HL-60 (cell line): ENCODE data around the gene KRT74.

Experiments
- DNase-seq, 2 experiments: peaks; one replicate each; pipeline ENCODE4 v3.0.0-alpha.2; 2010 to 2020; ENCODE audit warnings: low read depth in 1 of 2, low spot score in 1 of 2
- H3K27ac ChIP-seq: fragments of 250-450 bp; sonication (Bioruptor Pico); replicated peaks from 2 replicates; pipeline ENCODE4 v1.5.1; 2020; ENCODE audit warnings: mild to moderate bottlenecking, moderate library complexity
- H3K27me3 ChIP-seq: fragments of 250-450 bp; sonication (Bioruptor Pico); 2 replicates; pipeline ENCODE4 v1.5.1; 2021; ENCODE audit warnings: mild to moderate bottlenecking, moderate library complexity; ENCODE audit not compliant: insufficient read depth, poor library complexity, severe bottlenecking
- H3K4me3 ChIP-seq: replicated peaks from 2 replicates; pipeline ENCODE4 v1.5.1; 2011; ENCODE audit warnings: mild to moderate bottlenecking, control low read depth, low read length; ENCODE audit not compliant: insufficient read depth
- CTCF ChIP-seq: IDR thresholded peaks from one replicate; pipeline ENCODE4 v1.5.1; 2011; ENCODE audit warnings: low read length, control low read depth, inconsistent platforms; ENCODE audit not compliant: insufficient read depth
- GABPA ChIP-seq: IDR thresholded peaks from 2 replicates; pipeline ENCODE4 v1.6.1; 2012; ENCODE audit warnings: low read depth
- POLR2AphosphoS5 ChIP-seq: IDR thresholded peaks from 2 replicates; pipeline ENCODE4 v1.6.1; 2012; ENCODE audit warnings: low read depth
- REST ChIP-seq: IDR thresholded peaks from 2 replicates; pipeline ENCODE4 v1.6.1; 2012; ENCODE audit warnings: low read depth; ENCODE audit not compliant: insufficient replicate concordance
- SPI1 ChIP-seq: IDR thresholded peaks from 2 replicates; pipeline ENCODE4 v1.6.1; 2012; ENCODE audit warnings: low read depth, mild to moderate bottlenecking, borderline replicate concordance

The KRT74 gene

GRCh38 chr12:52618216-52618615 lies 44.6 kb upstream of the KRT74 start, which contains the start of gene KRT73:
Gene KRT73, minus strand, starts transcription at chr12:52618559. Its CDS starts 35 bp downstream, at chr12:52618524.
- DNase-seq: no peak
- no peak within 1 kb of the TSS for H3K4me3 ChIP-seq
- H3K27ac ChIP-seq: no peak within 1 kb of the TSS
- no peaks in the 10 kb centered on the region for H3K27me3 ChIP-seq
- TF ChIP-seq CTCF (no peak), GABPA (no peak), REST (no peak), SPI1 (no peak), POLR2AphosphoS5 (no peak)

- Histone ChIP-seq H3K4me3 (no peak overlapping the region), H3K27ac (no peak overlapping the region), H3K27me3 (no peaks in the 10 kb centered on the region)
- TF ChIP-seq CTCF: no peak
- no peak for TF ChIP-seq GABPA
- TF ChIP-seq POLR2AphosphoS5: no peak
- TF ChIP-seq REST: no peak
- no peak for TF ChIP-seq SPI1
- DNase-seq: no peak
Measured at GRCh38 chr12:52617403-52617785, 43.8 kb upstream of the KRT74 start.

GRCh38 chr12:52616680-52617402 lies 43.2 kb upstream of the KRT74 start:
- no peak overlapping the region for H3K4me3 ChIP-seq
- DNase-seq: no peak
- H3K27ac ChIP-seq: no peak overlapping the region
- no peaks in the 10 kb centered on the region for H3K27me3 ChIP-seq
- TF ChIP-seq POLR2AphosphoS5: no peak

GRCh38 chr12:52615912-52616311 lies 42.3 kb upstream of the KRT74 start:
- DNase-seq: no peak
- TF ChIP-seq GABPA (no peak), POLR2AphosphoS5 (no peak), REST (no peak), SPI1 (no peak), CTCF (no peak)
- Histone ChIP-seq H3K27ac (no peak overlapping the region), H3K4me3 (no peak overlapping the region), H3K27me3 (no peaks in the 10 kb centered on the region)
